Activated CD4-positive, alpha-beta T cell treated with anti-CD3 and anti-CD28 coated beads for 4 hours (primary cell): ENCODE measurements around the gene SSPN.

Experiments
- DNase-seq, 2 donors: peaks; one replicate each; pipeline ENCODE4 v3.0.0-alpha.2; 2020

Gene SSPN

DNA sequence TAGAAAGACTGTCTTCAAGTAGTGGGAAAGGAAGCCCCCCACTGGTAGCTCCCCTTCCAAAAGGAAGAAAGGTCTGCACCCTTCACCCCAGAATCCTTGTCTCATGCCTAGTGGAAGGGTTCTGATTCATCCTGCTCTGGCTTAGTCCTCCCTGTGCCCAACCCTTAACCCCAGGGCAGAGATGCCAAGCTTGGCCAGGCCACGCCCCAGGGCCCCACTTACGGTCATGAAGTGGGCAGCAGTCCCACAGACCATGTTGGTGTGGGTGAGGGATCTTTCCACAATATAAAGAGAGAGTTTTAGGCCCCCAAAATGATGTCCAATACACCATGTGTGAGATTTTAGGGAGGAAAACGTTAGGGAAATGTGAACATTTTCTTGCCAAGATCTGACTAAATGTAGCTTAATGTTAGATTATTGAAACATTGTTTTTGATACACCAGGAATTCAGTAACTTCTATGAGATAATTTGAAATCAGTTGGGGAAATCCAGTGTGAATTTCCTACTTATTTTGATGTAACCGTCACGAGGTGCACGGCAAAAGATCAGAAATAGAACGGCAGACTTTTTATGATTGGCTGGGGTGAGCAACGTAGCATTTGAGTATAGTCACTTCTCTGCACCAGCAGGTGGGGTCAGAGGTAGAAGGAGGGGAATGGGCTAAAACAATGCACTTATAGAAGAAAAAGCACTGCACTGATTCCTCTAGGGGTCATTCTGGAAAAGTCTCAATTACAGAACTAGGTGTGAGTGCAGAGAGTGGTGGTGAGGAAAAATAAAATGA, 8.2 kb upstream of the SSPN start:
- DNase-seq = no peak

GRCh38 chr12:26188127-26188526, 7.2 kb upstream of the SSPN start:
- DNase-seq = no peak

- no peak for DNase-seq
Measured at GRCh38 chr12:26188641-26189040, 6.7 kb upstream of the SSPN start.

DNA sequence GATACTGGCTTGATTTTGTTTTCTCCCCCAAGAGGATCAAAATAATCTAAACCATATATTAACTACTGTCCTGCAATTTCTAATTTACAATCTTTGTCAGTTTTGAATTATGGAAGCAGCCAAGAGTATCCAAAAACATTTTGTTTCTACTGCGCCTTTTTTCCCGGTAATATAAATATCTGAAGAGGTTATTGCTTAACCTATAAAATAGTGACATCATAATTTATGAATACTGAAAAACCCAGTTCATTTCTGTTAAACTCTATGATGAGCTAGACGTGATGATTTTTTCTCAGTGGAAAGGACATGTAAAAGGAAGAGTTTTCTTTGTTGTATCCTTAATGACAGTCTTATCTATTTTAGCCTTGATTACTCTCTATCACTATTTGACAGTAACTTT, 3.2 kb upstream of the SSPN start:
- DNase-seq = no peak

- no peak for DNase-seq
Measured at GRCh38 chr12:26193539-26193938, 1.8 kb upstream of the SSPN start.

GRCh38 chr12:26195641-26196420, 458 bp downstream of the SSPN start:
- DNase-seq = no peak

DNA sequence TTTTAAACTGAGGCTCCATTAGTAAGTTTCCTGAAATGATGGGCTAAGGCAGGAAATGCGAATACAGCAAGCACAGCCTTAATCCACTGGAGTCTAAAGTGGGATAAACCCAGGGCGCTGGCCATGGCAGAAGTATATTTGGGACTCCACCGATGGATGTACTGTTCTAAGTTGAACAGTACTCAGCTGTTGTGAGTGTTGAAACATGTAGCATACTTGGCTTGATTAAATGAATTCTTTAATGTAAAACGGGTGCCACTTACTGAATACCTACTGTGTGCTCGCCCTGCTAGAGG, 996 bp downstream of the SSPN start:
- no peak for DNase-seq

DNA sequence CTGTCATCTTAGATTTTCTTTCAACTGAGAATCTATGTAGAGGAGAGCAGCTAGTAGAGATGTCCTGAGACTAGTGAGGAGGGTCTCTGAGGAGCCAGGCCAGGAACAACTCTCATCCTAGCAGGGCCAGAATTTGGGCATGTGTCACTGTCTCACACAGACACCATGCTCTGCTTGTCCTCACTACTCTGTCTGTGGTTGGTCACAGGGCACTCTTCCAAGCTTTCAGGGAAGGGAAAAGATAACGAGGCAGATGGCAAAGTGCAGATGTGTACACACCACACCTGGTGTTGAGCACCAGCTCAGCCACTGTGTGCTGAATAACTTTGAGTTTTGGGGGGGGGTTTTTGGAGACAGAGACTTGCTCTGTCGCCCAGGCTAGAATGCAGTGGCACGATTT, 2.5 kb downstream of the SSPN start:
- no peak for DNase-seq

DNA sequence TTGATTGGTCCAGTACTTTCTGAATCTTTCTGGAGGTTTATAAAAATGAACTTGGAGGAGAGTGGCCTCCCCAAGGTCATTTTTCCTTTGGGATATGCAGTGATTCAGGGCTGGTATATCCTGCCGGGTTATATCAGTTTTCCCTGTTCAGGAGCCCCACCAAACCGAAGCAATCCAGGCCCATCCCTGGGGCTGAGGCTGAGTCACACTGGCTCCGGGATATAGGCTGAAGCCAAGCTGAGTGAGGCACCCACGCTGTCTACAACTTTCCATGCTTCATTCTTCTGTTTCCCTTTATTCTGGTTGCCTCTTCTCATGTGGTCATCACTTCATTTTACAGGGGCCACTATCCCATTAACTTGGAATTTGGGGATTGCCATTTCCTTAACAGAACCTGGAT, 3.4 kb downstream of the SSPN start:
- DNase-seq = no peak

DNA sequence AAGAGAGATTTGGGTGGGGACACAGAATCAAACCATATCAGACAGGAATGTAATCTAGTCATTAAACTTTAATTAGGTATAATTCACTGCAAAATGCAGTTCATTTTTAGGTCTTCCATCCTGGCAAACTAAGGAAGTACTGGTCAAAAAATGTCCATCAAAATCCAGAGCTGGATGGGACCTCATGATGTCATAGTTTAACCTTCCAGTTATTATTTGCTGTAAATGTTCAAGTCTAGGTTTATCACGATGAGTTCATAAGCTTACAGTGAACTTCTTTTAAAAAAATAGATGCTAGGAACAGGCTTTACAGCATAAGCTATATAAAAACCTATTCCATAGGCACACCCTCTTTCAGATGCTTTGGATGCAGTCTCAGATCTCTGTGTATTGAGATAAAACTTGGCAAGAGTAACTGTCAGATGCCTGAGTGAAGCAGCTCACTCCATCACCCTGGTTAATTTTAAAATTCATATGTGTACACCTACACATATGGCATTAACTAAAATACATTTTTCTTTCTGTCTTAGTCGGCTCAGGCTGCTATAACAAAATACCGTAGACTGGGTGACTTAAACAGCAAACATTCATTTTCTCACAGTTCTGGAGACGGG, 7.9 kb downstream of the SSPN start:
- DNase-seq = no peak

- no peak for DNase-seq
Measured at GRCh38 chr12:26204612-26205289, 9.4 kb downstream of the SSPN start.

GRCh38 chr12:26205298-26205697, 9.9 kb downstream of the SSPN start:
- DNase-seq = no peak

- DNase-seq = no peak
Measured at GRCh38 chr12:26205941-26206340, 10.6 kb downstream of the SSPN start.

GRCh38 chr12:26211331-26211730, 16.0 kb downstream of the SSPN start:
- DNase-seq = no peak

DNA sequence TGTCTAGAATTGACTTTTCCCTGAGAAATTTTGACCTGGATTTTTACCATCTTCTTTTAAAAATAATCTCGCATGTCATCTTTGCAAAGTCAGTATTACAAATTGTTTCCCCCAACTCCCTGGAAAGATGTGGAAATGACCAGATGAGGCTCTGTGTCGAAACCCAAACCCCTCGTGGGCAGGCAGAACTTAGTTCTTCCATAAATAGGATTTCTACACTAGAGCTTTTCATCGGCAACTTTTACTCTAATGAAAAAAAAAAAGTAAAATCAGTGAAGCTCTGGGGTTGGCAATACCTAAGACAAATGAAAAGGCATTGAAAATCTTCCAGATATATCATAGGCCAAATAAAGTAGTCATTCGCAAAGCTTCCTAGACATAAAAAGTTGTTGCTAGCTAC, 17.0 kb downstream of the SSPN start:
- no peak for DNase-seq

GRCh38 chr12:26212988-26213387, 17.6 kb downstream of the SSPN start:
- no peak for DNase-seq

GRCh38 chr12:26214121-26214520, 18.7 kb downstream of the SSPN start:
- DNase-seq = no peak

GRCh38 chr12:26219736-26220135, 24.4 kb downstream of the SSPN start:
- DNase-seq = no peak

DNA sequence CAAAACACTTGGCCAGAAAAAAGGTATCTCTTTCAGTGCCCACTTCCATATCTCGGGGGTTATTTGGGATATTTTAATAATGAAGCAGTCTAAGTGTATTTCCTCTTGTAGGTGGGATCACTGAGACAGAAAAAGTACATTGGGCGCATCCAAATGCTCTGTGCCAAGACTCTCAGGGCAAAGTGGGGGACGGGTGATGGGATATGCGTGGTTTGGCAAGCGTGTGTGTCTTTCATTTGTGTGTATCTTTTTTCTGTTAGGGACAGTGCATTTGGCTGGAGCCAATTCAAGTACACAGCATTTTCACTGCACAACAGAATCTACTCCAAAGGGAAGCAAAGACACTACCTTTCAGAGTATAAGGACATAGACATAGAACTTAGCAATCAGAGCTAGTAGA, 29.3 kb downstream of the SSPN start:
- DNase-seq = no peak

- DNase-seq = no peak
Measured at GRCh38 chr12:26226122-26226521, 30.7 kb downstream of the SSPN start.

- DNase-seq = no peak
Measured at GRCh38 chr12:26226629-26227360, 31.4 kb downstream of the SSPN start.

DNA sequence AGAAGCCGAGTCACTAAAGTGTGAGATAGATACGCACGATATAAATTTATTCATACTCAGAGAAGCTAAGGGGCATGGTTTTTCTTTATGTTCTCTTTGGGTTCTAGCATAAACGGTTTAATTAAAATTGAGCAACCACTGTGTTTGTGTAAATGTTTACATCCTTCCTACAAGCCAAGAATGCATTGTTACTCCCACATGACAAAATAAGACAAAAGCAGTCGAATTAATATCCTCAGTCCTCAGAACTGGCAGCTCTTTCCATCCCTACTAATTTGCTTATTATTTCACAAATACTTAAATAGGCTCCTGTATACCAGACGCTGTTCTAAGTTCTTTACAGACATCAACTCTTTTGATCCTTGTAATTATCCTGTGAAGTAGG, 32.0 kb downstream of the SSPN start:
- DNase-seq = no peak

DNA sequence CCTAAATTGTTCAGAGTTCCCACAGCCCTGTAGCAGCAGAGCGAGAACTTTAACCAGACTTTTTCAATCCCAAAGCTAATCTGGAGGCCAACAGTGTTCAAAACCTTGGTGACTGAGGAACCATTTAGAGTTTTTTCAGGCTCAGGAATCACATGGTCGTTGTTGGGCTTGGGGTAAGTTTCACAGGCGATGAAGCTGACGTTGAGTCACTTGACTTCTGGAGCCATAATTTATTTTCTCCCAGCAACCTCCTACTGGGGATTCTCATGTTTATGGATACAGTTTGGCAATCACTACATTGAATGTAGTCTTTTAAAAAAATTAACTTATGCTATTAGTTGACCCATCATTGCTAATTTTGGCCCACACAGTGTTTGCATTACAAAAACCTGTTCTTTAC, 34.5 kb downstream of the SSPN start:
- no peak for DNase-seq
